ENCODE results near the gene SNX7. TPM values are rescaled to one million over a fixed set of nuclear protein-coding genes. Genes with fewer than 3 reads are reported as not detected.

SNX7 gene
- total RNA-seq, 4 donors from 2014 or later, result 11.6 to 28.6 (median 19.4) TPM

DNA sequence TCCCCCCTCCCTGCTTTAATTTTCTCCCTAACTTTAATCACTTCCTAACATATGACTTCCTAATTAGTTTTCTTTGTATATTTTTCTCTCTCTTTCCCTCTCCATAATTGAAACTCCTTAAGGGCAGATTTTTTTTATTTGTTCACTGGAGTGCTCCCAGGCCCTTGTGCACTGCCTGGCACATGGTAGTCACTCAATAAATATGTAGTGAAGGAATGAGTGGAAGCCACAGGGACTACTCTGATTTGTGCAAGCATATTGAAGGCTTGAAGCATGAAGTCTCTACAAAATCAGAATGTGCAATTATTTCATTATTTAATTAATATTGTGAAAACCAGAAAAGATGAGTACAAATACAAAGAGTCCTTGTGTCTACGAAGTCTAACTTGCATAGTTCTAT is 41.5 kb downstream of the SNX7 start:
- Histone ChIP-seq H3K27me3 (no peaks in the 10 kb centered on the region), H3K27ac (no peak overlapping the region), H3K36me3 (peaks cover 0 to 34% (median 0%) of the 10 kb centered on the region in 3 donors), H3K4me3 (no peak overlapping the region), H3K9me3 (no peaks in the 10 kb centered on the region), H3K4me1 (no peaks in the 10 kb centered on the region)
- DNase-seq (ENCODE audit: low spot score in 2 of 2), result no peak
- 64 to 76% methylated on average over 1 of the region's 1 CpG for WGBS, 2 donors
- TF ChIP-seq, protein P1, sequence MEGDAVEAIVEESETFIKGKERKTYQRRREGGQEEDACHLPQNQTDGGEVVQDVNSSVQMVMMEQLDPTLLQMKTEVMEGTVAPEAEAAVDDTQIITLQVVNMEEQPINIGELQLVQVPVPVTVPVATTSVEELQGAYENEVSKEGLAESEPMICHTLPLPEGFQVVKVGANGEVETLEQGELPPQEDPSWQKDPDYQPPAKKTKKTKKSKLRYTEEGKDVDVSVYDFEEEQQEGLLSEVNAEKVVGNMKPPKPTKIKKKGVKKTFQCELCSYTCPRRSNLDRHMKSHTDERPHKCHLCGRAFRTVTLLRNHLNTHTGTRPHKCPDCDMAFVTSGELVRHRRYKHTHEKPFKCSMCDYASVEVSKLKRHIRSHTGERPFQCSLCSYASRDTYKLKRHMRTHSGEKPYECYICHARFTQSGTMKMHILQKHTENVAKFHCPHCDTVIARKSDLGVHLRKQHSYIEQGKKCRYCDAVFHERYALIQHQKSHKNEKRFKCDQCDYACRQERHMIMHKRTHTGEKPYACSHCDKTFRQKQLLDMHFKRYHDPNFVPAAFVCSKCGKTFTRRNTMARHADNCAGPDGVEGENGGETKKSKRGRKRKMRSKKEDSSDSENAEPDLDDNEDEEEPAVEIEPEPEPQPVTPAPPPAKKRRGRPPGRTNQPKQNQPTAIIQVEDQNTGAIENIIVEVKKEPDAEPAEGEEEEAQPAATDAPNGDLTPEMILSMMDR (IDR thresholded peaks at IDR 0.05), result no peak
- no peak for TF ChIP-seq EP300 (IDR thresholded peaks at IDR 0.05)

DNA sequence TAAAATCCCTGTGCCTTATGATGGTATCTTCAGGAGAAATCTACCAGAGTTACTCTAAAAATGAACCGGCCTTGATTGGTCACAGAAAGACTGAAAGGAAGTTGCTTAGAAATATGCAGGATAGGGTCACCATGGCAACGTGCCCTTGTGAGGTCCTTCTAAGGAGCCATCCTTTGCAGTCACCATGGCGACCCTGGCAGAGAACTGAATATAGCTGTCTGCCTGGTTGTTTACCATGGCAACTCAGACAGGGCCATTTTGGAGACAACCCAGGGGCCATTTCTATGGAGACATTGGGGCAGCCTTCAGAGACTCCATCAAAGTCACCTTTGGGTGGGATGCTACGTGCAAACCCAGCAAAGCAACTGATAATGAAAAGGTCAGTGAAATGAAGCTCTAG is 43.0 kb downstream of the SNX7 start:
- H3K4me3 ChIP-seq, result no peak overlapping the region
- peaks cover 0 to 34% (median 0%) of the 10 kb centered on the region in 3 donors for H3K36me3 ChIP-seq
- H3K27ac ChIP-seq, result no peak overlapping the region
- TF ChIP-seq, protein P1 (IDR thresholded peaks at IDR 0.05), result no peak
- TF ChIP-seq POLR2A (IDR thresholded peaks at IDR 0.05), result no peak
- TF ChIP-seq EP300 (IDR thresholded peaks at IDR 0.05), result no peak
- H3K27me3 ChIP-seq, result no peaks in the 10 kb centered on the region
- DNase-seq (ENCODE audit: low spot score in 2 of 2), result no peak
- WGBS, 2 donors, result 78 to 79% methylated on average over 4 of the region's 4 CpGs
- no peaks in the 10 kb centered on the region for H3K9me3 ChIP-seq
- no peaks in the 10 kb centered on the region for H3K4me1 ChIP-seq

DNA sequence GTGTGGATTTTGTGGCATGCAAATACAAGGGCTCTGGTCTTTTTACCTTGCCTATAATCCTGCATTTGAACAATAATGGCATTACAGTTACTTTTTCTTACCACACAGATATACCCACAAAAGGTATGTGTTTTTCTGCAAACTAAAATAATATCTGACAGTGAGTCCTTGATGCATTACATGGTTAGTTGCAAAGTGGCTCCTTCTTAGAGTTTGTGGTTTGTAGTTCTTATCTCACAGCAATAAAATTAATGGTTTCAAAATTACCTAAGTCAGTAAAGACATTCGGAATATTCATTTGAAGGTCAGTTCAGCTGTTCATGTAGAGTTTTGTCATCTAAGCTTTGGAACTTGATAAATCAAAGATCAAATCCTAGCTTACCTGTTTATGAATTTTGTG is 43.5 kb downstream of the SNX7 start:
- H3K27ac ChIP-seq, result no peak overlapping the region
- H3K36me3 ChIP-seq, result peaks cover 0 to 38% (median 0%) of the 10 kb centered on the region in 3 donors
- DNase-seq (ENCODE audit: low spot score in 2 of 2), result no peak
- H3K4me1 ChIP-seq, result no peaks in the 10 kb centered on the region
- no peak for TF ChIP-seq EP300 (IDR thresholded peaks at IDR 0.05)
- TF ChIP-seq, protein P1 (IDR thresholded peaks at IDR 0.05), result no peak
- no peak for TF ChIP-seq POLR2A (IDR thresholded peaks at IDR 0.05)
- H3K4me3 ChIP-seq, result no peak overlapping the region
- 95 to 98% methylated on average over 1 of the region's 1 CpG for WGBS, 2 donors
- H3K27me3 ChIP-seq, result no peaks in the 10 kb centered on the region
- H3K9me3 ChIP-seq, result no peaks in the 10 kb centered on the region

DNA sequence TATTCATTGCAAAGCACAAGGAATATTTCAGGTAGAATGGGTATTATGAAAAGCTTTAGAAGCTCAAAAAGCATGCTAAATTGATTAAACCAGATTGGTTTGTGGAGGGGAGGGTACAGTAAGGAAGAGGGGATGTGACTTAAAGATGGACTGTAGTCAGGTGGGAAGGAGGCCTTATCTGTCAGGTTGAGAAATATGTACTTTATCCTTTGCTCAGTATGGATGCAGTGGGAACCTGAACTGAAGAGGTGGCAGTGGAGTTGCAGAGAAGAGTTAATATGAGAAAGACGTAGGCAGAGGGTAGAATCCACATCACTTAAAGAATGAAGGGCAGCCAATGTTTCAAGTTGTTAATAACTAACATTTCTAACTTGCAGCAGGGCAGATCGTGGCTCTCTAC is 44.1 kb downstream of the SNX7 start:
- WGBS, 2 donors, result 81 to 82% methylated on average over 2 of the region's 2 CpGs
- peaks cover 0 to 44% (median 0%) of the 10 kb centered on the region in 3 donors for H3K36me3 ChIP-seq
- H3K9me3 ChIP-seq, result no peaks in the 10 kb centered on the region
- H3K27me3 ChIP-seq, result no peaks in the 10 kb centered on the region
- no peak for TF ChIP-seq EP300 (IDR thresholded peaks at IDR 0.05)
- no peak for TF ChIP-seq POLR2A (IDR thresholded peaks at IDR 0.05)
- TF ChIP-seq, protein P1 (IDR thresholded peaks at IDR 0.05), result no peak
- no peak overlapping the region for H3K27ac ChIP-seq
- no peaks in the 10 kb centered on the region for H3K4me1 ChIP-seq
- no peak overlapping the region for H3K4me3 ChIP-seq
- no peak for DNase-seq (ENCODE audit: low spot score in 2 of 2)

DNA sequence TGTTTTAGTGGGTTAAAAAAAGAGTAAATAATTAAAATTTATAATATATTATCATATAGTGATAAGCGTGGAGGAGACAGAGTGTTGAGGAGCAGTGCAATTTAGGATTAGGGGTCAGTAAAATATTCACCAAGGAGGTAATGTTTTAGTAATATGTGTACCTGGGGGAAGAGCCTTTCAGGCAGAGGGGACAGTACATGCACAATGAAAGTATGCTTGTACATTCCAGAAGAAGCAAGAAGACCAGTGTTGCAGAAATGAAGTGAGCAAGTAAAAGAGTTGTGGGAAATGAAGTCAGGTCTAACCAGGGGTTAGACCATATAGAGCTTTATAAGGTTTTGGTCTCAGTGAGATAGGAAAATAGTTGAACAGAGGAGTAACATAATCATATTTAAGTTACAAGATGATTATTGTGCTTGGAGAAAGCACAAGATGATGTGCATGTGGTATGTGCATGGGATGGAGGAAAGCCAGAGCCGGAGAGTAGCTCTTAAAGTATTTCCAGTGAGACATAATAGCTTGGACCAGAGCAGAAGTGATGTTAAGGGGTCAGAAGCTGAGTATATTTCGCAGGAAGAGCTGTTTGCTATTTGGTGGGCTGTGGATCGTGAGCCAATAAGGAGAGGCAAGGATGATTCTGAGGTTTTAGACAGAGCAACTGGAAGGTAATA is 44.8 kb downstream of the SNX7 start:
- Histone ChIP-seq H3K27ac (no peak overlapping the region), H3K4me1 (no peaks in the 10 kb centered on the region), H3K36me3 (peaks cover 0 to 47% (median 0%) of the 10 kb centered on the region in 3 donors), H3K27me3 (no peaks in the 10 kb centered on the region), H3K9me3 (no peaks in the 10 kb centered on the region), H3K4me3 (no peak overlapping the region)
- no peak for DNase-seq (ENCODE audit: low spot score in 2 of 2)
- TF ChIP-seq EP300 (IDR thresholded peaks at IDR 0.05) (no peak), POLR2A (IDR thresholded peaks at IDR 0.05) (no peak)
- TF ChIP-seq, protein P1 (IDR thresholded peaks at IDR 0.05), result no peak
- 80 to 86% methylated on average over 4 of the region's 4 CpGs for WGBS, 2 donors
